ENCODE results near the gene KCNK7.
"Not testable (repeated sequence)": the region's sequence is repeated elsewhere in the genome, so short reads cannot be mapped to it uniquely, and the experiment has no call there.

The KCNK7 gene, protein sequence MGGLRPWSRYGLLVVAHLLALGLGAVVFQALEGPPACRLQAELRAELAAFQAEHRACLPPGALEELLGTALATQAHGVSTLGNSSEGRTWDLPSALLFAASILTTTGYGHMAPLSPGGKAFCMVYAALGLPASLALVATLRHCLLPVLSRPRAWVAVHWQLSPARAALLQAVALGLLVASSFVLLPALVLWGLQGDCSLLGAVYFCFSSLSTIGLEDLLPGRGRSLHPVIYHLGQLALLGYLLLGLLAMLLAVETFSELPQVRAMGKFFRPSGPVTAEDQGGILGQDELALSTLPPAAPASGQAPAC

GRCh38 chr11:65595543-65596281 lies at the start of gene KCNK7:
Gene KCNK7, minus strand, starts transcription at chr11:65595800. Its CDS starts 28 bp downstream, at chr11:65595772.
- no peak for DNase-seq (ENCODE audit: low read depth)

GRCh38 chr11:65644837-65645236 lies 49.2 kb upstream of the KCNK7 start:
- DNase-seq (ENCODE audit: low read depth), result no peak

DNA sequence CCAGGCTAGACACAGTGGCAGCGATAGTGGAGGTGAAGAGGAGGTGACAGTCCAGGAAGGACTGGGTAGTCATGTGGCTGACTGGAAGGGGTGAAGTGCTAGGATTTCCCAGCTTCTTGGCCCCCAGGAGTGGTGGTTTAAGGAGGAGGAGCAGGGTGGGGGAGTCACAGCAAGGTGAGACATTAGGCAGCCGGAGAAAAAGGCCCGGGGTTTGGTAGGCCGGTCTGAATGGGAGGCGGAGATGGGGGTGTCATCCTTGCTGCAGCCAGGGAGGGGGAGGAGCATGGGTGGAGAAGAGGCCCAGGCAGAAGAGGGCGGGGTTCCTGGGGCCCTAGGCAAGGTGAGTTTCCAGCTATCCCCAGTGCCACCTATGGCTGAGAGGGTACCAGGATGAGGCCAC lies 48.4 kb upstream of the KCNK7 start:
- no peak for DNase-seq (ENCODE audit: low read depth)

DNA sequence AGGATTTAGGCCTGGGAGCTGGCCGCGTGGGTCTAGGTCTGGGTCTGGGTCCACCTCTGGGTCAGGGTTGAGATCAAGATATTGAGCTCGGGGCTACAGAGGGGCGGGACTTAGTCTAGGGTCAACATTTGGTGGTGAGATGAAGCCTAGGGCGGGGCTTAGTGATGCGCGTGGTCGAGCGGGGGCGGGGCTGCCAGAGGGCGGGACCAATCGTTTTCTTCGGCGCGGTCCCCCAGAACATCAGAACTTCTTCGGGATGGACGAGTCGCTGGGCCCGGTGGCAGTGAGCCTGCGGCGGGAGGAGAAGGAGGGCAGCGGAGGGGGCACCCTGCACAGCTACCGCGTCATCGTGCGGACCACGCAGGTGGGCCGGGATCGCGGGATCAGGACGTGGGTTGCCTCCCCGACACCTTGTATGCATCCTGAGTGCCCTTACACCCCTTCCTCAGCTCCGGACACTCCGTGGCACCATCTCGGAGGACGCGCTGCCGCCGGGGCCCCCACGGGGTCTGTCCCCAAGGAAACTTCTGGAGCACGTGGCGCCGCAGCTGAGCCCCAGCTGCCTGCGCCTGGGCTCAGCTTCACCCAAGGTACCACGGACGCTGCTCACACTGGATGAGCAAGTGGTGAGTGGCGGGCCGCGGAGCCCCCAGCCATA lies 46.5 kb upstream of the KCNK7 start:
- DNase-seq (ENCODE audit: low read depth), result no peak

- DNase-seq (ENCODE audit: low read depth), result no peak
These were observed 45.9 kb upstream of the KCNK7 start for GRCh38 chr11:65641297-65642013.

DNA sequence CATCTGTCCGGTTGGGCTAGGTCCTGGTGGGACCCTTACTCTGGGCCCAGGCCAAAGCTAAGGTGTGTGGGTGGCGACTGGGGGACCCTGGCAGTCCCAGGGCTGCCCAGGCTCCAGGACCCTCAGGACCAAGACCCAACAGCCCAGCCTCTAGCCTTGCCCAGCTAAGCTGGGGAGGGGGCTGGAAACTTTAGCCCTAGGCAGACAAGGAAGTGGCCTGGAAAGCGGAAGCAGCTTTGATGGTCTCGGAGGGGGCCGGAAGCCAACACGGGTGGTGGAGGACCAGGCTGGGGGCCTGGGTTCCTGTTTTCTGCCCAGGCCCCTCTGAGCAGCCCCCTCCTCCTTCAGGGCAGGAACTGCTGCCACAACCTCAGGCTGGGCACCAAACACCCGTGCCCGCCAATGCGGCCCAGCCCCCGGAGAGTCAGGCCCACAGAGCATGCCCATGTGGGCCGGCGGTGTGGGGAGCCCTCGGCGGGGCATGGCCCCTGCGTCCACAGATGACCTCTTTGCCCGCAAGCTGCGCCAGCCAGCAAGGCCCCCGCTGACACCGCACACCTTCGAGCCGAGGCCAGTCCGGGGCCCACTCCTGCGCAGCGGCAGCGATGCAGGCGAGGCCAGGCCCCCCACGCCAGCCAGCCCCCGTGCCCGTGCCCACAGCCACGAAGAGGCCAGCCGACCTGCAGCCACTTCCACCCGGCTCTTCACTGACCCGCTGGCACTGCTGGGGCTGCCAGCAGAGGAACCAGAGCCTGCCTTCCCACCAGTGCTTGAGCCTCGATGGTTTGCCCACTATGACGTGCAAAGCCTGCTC lies 45.1 kb upstream of the KCNK7 start:
- no peak for DNase-seq (ENCODE audit: low read depth)

DNA sequence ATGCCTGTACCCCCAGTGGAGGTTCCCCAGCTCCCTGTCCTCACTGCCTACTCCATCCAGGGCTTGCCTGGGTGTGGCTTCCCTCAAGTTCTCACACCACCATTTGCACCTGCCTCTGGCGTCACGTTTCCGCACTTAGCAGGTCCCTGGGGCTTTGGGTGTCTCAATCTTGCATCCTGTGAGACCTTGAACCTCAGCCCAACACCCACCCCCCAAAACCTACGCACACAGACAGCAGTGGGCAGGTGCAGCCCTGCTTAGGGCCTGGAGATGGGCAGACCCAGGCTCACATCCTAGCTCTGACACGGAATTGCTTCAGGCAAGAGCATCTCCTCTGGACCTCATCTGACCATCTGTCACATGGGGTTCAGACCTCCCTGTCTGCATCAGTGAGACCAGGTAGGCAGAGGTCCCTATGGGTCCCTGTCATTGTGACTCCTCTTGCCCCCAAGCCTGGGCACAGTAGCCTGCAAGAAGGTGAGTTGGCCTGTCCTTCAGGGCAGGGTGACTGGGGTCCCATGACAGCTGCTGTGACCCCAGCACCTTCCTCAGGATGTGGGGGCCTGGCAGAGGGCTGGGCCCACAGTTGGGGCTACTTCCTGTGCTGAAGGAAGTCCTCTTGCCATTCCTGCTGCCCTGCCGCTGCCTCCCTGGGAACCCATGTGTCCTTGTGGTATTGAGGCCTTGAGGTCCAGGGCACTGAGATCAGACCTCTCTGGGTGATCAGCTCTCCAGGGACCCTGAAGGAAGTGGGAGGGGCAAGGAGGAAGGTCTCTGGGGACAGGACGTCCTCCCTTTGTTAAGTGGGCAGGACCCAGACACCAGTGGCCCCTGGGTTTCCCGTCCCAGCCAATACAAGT lies 44.3 kb upstream of the KCNK7 start:
- no peak for DNase-seq (ENCODE audit: low read depth)

- DNase-seq (ENCODE audit: low read depth), result not testable (repeated sequence)
These were observed 43.6 kb upstream of the KCNK7 start for GRCh38 chr11:65639228-65639597.

DNA sequence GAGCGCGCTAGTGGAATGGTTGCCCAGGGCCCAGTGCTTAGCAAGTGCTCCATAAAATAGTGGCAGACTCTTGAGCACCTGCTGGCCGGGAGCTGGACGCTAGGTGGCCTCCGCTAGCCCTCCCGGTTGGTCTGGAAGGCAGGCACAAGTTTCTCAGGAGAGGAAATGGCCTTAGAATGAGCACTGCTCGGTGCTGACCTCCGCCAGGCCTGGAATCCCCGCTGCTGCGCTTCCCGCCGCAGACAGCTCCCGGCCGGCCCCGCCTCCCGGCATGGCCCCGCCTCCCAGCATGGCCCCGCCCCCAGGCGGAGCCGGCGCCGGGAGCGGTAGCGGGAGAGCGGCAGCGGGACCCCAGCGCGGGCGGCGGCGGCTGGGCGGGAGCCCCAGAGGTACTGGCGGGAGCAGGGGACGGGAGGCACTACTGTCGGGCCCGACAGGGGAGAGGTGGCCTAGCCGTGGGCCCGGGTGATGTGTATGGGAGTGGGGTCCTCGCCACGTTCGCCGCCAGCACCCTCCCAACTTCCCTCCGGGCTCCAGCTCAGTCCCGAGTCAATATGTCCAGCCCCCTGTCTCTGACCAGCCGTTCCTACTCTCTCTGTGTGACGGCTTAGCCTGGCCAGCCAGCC lies 42.3 kb upstream of the KCNK7 start, which contains the start of gene SIPA1:
TSS of gene SIPA1 (plus strand) at position 308 of the 626 bp plus-strand sequence. CDS start 2,821 bp downstream, outside the sequence.
- DNase-seq (ENCODE audit: low read depth), result peak; percentile 81

DNA sequence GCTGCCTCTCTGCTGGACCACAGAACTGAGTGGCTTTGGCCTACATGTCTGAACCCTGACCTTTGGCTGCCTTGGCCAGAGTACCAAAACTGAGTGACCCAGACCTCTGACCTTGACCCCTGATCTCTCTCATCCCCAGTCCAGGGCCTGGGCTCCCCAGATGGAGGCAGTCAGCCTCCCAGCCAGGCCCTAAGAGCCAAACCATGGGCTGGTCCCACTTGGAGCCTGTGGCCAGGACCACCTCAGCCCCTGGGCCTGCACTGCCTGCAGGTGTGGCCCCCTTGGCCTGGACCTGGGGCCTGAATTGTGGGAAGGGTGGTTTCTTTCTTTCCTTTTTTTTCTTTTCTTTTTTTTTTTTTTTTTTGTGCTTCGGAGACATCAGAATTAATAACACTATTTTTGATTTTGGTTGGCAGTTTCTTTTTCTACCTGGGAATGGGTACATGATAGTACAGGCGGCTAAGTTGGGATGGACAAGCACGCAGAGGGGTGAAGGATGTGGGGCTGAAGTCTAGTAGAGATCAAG lies 41.5 kb upstream of the KCNK7 start:
- no peak for DNase-seq (ENCODE audit: low read depth)

DNA sequence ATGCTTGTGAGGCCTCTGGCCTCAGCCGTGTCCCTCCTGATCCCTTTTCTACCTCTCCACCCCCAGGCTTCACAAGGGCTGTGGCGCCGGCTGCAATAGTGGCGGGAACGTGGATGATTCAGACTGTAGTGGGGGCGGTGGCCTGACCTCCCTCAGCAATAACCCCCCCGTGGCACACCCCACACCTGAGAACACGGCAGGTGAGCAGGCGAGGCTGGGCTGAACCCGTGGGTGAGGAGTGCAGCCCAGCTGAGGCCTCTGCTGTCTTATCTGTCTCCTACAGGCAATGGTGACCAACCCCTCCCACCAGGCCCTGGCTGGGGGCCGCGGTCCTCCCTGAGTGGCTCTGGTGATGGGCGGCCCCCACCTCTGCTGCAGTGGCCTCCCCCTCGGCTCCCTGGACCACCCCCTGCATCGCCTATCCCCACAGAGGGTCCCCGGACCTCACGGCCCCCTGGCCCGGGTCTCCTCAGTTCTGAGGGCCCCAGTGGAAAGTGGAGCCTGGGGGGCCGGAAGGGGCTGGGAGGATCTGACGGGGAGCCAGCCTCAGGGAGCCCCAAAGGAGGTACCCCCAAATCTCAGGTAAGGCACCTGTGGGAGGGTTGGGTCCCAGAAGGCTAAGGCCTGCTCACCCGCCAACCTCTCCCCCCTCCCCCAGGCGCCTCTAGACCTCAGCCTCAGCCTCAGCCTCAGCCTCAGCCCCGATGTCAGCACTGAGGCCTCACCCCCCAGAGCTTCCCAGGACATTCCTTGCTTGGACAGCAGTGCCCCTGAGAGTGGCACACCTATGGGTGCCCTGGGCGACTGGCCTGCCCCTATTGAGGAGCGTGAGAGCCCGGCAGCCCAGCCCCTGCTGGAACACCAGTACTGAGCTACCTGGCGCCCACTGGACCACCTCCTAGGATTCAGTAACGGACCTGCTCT lies 40.8 kb upstream of the KCNK7 start:
- no peak for DNase-seq (ENCODE audit: low read depth)

DNA sequence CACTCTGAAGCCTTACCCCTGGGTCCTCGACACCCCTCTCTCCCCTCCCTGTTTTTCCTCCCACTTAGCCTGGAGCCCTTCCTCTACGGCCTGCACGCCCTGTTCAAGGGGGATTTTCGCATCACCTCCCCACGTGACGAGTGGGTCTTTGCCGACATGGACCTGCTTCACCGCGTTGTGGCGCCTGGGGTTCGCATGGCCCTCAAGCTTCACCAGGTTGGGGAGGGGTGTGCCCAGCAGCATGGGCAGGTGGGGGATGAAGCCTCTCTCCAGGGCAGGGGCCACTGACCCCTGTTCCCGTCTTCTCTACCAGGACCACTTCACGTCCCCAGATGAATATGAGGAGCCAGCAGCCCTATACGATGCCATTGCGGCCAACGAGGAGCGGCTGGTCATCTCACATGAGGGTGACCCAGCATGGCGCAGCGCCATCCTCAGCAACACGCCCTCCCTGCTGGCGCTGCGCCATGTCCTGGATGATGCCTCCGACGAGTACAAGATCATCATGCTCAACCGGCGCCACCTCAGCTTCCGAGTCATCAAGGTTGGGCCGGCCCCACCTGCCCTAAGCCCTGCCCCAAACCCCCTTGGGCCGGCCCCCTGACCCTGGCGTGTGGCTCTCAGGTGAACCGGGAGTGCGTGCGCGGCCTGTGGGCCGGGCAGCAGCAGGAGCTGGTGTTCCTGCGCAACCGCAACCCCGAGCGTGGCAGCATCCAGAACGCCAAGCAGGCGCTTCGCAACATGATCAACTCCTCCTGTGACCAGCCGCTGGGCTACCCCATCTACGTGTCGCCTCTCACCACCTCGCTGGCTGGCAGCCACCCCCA lies 39.5 kb upstream of the KCNK7 start:
- no peak for DNase-seq (ENCODE audit: low read depth)

DNA sequence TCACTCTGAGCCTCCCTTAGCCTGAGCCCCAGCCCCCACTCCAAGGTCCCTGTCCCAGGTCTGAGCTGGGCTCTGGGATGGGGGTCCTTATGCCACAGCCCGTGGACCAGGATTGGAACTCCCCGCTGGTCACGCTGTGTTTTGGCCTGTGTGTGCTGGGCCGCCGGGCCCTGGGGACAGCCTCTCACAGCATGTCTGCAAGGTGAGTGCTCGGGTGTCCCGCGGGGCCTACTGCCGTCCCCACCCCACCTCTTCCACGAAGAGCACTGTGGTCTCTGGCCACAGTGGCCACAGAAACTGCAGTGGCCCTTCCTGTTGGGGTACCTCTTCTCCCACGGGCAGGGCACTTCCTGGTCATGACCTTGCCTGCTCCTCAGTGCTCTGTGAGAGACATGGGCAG lies 38.8 kb upstream of the KCNK7 start:
- DNase-seq (ENCODE audit: low read depth), result no peak

DNA sequence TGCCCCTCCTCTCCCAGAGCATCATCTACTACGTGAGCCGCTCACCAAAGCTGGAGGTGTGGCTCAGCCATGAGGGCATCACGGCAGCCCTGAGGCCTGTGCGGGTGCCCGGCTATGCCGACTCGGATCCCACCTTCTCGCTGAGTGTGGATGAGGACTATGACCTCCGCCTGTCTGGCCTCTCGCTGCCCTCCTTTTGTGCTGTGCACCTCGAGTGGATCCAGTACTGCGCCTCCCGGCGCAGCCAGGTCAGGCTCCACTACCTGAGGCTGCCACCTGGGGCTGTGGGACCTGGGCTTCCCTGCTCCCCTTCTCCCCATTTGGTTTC lies 38.5 kb upstream of the KCNK7 start:
- no peak for DNase-seq (ENCODE audit: low read depth)

DNA sequence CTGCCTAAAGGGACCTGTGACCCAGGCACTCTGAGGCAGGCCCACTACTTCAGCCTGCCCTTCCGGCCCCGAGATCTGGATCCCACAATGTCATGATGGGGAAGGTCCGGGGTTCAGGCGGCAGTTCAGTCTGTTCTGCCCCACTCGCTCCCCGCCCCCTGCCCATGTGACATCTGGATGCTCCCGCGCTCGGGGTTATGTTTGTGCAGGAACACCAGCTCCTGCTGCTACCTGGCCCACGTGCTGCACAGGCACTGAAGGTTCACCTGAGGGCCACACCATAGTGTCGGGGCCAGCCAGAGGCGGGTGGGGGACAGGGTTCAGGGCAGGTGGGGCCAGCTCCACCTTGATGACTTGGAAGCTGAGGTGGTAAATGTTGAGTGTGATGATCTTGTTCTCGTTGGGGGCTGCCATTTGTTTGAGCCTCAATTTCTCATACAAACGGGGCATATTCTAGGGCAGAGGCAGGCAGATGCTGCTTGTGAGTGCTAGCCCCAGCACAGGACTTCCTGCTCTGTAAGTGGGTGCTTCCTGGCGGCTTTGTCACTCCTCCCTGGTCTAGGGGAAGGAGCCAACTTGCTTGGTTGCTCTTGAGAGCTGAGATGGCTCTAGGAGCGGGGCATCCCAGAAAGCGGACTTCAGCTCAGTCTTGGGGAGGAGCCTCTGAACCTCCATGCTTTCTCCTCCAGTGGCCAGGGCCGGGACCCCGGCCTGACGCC lies 37.9 kb upstream of the KCNK7 start:
- DNase-seq (ENCODE audit: low read depth), result no peak

- DNase-seq (ENCODE audit: low read depth), result no peak
These were observed 34.6 kb upstream of the KCNK7 start for GRCh38 chr11:65630215-65630614.

GRCh38 chr11:65629579-65629978 lies 34.0 kb upstream of the KCNK7 start:
- DNase-seq (ENCODE audit: low read depth), result no peak
